ENCODE measurements around the gene PORCN.

The PORCN gene

DNA sequence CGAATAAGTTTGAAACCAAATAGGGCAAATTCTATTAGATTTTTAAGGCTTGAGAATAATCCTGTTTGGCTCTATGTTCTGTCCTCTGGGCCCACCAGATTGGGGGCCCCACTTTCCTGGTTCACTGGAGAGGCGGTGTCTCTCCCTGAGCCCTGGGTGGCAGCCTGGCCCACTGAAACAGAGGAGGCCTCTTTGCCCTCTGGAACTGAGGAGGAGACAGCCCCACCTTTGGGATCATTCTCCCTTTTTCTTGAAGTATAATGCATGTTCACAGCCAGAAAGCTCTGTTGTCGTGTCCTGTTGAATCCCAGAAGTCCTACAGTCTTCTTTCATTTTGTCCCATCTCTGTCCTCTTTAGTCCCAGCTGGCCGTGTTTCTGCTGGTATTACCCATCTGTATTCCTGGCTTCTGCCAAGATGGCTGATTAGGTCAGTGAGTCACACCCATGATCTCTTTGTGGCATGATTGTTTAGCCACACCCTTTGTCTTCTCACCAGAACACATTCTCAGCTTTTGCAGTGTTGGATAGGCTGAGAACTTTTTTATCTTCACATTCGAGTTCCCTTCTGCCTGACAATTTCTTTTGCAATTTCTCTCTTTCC, 22.7 kb downstream of the PORCN start:
- DNase-seq (ENCODE audit: low read depth, low spot score): peak; percentile 69
- no peak overlapping the region for H3K4me3 ChIP-seq (ENCODE audit: low read depth, low read length)
- in situ Hi-C loops (cut with HindIII; ENCODE audit: low sequenced_read_pairs): no loop called here
- TF ChIP-seq, protein P1, sequence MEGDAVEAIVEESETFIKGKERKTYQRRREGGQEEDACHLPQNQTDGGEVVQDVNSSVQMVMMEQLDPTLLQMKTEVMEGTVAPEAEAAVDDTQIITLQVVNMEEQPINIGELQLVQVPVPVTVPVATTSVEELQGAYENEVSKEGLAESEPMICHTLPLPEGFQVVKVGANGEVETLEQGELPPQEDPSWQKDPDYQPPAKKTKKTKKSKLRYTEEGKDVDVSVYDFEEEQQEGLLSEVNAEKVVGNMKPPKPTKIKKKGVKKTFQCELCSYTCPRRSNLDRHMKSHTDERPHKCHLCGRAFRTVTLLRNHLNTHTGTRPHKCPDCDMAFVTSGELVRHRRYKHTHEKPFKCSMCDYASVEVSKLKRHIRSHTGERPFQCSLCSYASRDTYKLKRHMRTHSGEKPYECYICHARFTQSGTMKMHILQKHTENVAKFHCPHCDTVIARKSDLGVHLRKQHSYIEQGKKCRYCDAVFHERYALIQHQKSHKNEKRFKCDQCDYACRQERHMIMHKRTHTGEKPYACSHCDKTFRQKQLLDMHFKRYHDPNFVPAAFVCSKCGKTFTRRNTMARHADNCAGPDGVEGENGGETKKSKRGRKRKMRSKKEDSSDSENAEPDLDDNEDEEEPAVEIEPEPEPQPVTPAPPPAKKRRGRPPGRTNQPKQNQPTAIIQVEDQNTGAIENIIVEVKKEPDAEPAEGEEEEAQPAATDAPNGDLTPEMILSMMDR (IDR thresholded peaks at IDR 0.05; ENCODE audit: low read depth, low read length): no peak

DNA sequence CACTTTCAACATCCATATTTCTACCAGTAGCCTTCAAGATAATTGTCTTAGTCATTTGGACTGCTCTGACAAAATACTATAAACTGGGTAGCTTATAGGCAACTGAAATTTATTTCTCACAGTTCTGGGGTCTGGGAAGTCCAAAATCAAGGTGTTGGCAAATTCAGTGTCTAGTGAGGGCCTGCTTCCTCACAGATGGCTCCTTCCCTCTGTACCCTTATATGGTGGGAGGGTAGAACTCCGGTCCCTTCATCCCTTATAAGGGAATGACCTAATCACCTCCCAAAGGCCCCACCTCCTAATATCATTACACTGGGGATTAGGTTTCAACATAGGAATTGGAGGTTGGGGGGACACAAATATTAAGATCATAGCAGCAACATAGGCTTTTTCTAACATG, 23.4 kb downstream of the PORCN start:
- no peak overlapping the region for H3K4me3 ChIP-seq (ENCODE audit: low read depth, low read length)
- no peak for DNase-seq (ENCODE audit: low read depth, low spot score)
- in situ Hi-C loops (cut with HindIII; ENCODE audit: low sequenced_read_pairs): no loop called here
- TF ChIP-seq, protein P1 (IDR thresholded peaks at IDR 0.05; ENCODE audit: low read depth, low read length): no peak

DNA sequence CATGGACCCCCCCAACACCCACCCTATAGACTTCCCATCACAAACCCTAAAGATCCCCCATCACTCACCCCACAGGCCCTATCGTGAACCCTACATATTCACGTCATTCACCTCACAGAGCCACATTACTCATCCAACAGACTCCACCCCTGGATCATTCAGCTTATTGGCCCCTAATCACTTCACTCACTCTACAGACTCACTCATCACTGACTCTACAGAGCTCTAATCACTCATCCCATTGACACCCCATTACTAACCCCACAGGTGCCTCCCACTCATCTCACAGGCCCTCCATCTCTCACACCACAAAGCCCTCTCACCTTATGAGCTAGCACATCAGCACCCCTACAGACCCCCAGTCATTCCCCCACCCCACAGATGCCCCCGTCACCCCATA, 24.4 kb downstream of the PORCN start:
- DNase-seq (ENCODE audit: low read depth, low spot score): no peak
- H3K4me3 ChIP-seq (ENCODE audit: low read depth, low read length): no peak overlapping the region
- in situ Hi-C loops (cut with HindIII; ENCODE audit: low sequenced_read_pairs): no loop called here
- TF ChIP-seq, protein P1 (IDR thresholded peaks at IDR 0.05; ENCODE audit: low read depth, low read length): no peak

DNA sequence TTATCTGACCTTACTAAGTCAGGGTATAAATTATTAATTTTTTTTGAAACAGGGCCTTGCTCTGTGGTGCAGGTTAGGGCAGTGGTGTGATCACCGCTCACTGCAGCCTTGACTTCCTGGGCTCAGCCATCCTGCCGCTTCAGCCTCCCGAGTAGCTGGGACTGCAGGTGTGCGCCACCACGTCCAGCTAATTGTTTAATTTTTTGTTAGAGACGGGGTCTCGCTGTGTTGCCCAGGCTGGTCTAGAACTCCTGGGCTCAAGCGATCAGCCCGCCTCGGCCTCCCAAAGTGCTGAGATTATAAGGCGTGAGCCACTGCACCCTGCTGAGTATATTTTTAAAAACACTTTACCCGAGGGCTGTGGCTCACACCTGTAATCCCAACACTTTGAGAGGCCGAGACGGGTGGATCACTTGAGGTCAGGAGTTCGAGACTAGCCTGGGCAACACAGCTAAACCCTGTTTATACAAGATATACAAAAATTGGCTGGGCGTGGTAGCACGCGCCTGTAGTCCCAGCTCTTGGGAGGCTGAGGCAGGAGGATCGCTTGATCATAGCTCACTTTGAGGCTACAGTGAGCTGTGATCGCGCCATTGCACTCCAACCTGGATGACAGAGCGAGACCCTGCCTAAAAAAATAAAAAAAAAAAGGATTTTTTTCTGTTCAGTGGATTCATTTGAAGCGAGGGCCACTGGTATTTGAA, 30.0 kb downstream of the PORCN start:
- peak overlapping the region; percentile 65 for H3K4me3 ChIP-seq (ENCODE audit: low read depth, low read length)
- DNase-seq (ENCODE audit: low read depth, low spot score): no peak
- in situ Hi-C loops (cut with HindIII; ENCODE audit: low sequenced_read_pairs): no loop called here
- TF ChIP-seq, protein P1 (IDR thresholded peaks at IDR 0.05; ENCODE audit: low read depth, low read length): no peak

DNA sequence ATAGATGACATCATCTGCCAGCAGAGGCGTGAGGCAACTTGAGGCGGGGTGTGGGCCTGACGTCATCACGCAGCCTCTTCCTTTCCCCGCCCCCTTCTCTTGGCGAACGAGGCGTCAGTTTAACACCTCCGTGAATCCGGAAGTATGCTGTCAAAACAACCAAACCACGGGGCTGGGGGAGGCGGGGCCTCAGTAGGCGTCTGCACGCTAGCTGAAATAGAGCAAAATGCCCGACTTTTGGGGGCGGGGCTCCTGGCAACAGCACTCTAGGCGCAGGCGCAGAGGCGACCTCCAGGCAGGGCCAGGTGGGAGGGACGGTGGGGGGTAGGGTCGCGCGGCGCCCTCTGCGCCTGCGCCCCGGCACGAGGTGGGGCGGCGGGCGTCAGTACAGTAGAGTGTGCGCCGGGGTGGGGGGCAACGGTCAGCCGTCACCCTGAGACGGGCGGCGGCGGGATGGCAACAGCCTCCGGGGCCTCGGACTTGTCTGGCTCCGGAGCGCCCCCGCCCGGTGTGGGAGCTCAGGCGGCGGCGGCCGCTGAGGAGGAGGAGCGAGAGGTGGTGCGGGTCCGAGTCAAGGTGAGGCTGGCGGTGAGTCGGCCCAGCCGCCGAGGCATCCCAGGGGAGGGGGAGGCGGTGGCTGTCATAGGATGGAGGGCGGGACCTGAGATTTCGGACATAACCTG, 30.7 kb downstream of the PORCN start, which contains the start of gene TBC1D25:
Gene TBC1D25 (plus strand): TSS at position 370 of the 683 bp plus-strand sequence. CDS start 84 bp downstream, at position 454.
- peak; percentile 97 for DNase-seq (ENCODE audit: low read depth, low spot score)
- H3K4me3 ChIP-seq (ENCODE audit: low read depth, low read length): peak within 1 kb of the TSS; percentile 65
- in situ Hi-C loops (cut with HindIII; ENCODE audit: low sequenced_read_pairs): no loop called here

DNA sequence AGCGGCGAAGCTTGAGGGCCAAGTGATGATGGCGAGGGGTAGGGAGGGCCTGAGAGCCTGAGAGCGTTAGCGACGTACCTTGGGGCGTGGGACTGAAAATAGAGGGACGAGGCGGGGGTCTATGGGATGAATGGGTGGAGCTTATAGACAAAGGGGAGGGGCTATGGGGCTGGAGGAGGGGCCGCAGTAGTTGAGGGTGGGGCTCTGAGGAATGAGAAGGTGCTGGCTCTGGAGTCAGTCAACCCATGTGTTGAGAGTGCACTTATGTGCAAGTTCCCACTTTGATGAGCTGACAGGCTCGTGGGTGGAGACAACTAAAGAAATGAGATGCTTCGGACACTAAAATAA, 31.2 kb downstream of the PORCN start:
- peak; percentile 36 for DNase-seq (ENCODE audit: low read depth, low spot score)
- peak overlapping the region; percentile 65 for H3K4me3 ChIP-seq (ENCODE audit: low read depth, low read length)
- in situ Hi-C loops (cut with HindIII; ENCODE audit: low sequenced_read_pairs): no loop called here
- TF ChIP-seq, protein P1 (IDR thresholded peaks at IDR 0.05; ENCODE audit: low read depth, low read length): no peak

More for the DNA sequence above, 30.7 kb downstream of the PORCN start, which contains the start of gene TBC1D25:
- TF ChIP-seq, protein P1 (IDR thresholded peaks at IDR 0.05; ENCODE audit: low read depth, low read length): peak; percentile 43

Data from astrocyte of the spinal cord (primary cell).